TTC549 (cell line): Measurements from ENCODE around the gene CTNNA3.

Experiments used
- FAIRE-seq: peaks from 2 replicates; lab custom pipeline; 2012; peaks lifted over from hg19 to GRCh38; lab: Jason Lieb, UNC

CTNNA3 gene

GRCh38 chr10:66639371-66639770, 1056.6 kb downstream of the CTNNA3 start:
- FAIRE-seq: no peak

GRCh38 chr10:66637273-66638036, 1058.5 kb downstream of the CTNNA3 start:
- FAIRE-seq: no peak

- no peak for FAIRE-seq
These were observed 1066.0 kb downstream of the CTNNA3 start for GRCh38 chr10:66629996-66630395.

- no peak for FAIRE-seq
These were observed 1068.8 kb downstream of the CTNNA3 start for GRCh38 chr10:66627156-66627555.

GRCh38 chr10:66625709-66626590, 1070.0 kb downstream of the CTNNA3 start:
- no peak for FAIRE-seq

- no peak for FAIRE-seq
These were observed 1073.9 kb downstream of the CTNNA3 start for GRCh38 chr10:66622050-66622449.

GRCh38 chr10:66604195-66604594, 1091.8 kb downstream of the CTNNA3 start:
- FAIRE-seq: no peak

- FAIRE-seq: no peak
These were observed 1104.1 kb downstream of the CTNNA3 start for GRCh38 chr10:66591865-66592264.

- no peak for FAIRE-seq
These were observed 1108.3 kb downstream of the CTNNA3 start for GRCh38 chr10:66587680-66588050.

GRCh38 chr10:66586897-66587679, 1108.9 kb downstream of the CTNNA3 start:
- FAIRE-seq: no peak

- no peak for FAIRE-seq
These were observed 1109.9 kb downstream of the CTNNA3 start for GRCh38 chr10:66586073-66586472.

GRCh38 chr10:66575251-66575855, 1120.6 kb downstream of the CTNNA3 start:
- FAIRE-seq: no peak

GRCh38 chr10:66572700-66573099, 1123.3 kb downstream of the CTNNA3 start:
- no peak for FAIRE-seq

- no peak for FAIRE-seq
These were observed 1130.0 kb downstream of the CTNNA3 start for GRCh38 chr10:66565999-66566398.

- FAIRE-seq: no peak
These were observed 1131.7 kb downstream of the CTNNA3 start for GRCh38 chr10:66564287-66564686.

- FAIRE-seq: no peak
These were observed 1140.9 kb downstream of the CTNNA3 start for GRCh38 chr10:66555061-66555460.

- FAIRE-seq: no peak
These were observed 1143.7 kb downstream of the CTNNA3 start for GRCh38 chr10:66552331-66552730.

- FAIRE-seq: no peak
These were observed 1145.6 kb downstream of the CTNNA3 start for GRCh38 chr10:66550351-66550750.

- no peak for FAIRE-seq
These were observed 1157.1 kb downstream of the CTNNA3 start for GRCh38 chr10:66538908-66539307.

- no peak for FAIRE-seq
These were observed 1157.6 kb downstream of the CTNNA3 start for GRCh38 chr10:66538371-66538770.

GRCh38 chr10:66537186-66537585, 1158.8 kb downstream of the CTNNA3 start:
- FAIRE-seq: no peak

- no peak for FAIRE-seq
These were observed 1160.6 kb downstream of the CTNNA3 start for GRCh38 chr10:66535439-66535838.
